Measurements from ENCODE around the gene PANK4. TPM values are rescaled to one million over a fixed set of nuclear protein-coding genes. Genes with fewer than 3 reads are reported as not detected.

Gene PANK4
- total and polyA plus RNA-seq, 12 donors = 26.1 to 56.4 (median 34.5) TPM

DNA sequence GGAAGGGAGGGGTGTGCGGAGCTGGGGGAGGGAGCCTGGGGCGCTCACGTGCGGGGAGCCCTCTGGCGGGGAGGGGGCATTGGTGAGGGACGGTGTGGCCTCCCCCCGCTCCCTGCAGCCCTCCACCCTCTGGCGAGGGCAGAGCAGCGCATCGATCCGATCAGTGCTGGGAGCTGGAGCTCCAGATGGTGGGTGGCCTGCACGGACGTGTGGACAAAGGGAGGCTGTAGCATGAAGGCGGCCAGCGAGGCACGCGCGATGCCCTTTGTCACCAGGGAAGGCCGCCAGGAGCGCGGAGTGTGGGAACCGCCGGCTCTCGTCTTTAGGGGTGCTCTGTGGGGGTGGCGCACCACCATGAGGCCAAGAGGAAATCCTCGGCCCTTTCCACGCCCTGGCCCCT, 9.1 kb upstream of the PANK4 start:
- Histone ChIP-seq H3K4me1 (peaks cover 5 to 33% (median 14%) of the 10 kb centered on the region in 9 donors), H3K9me3 (no peaks in the 10 kb centered on the region), H3K27ac (no peak overlapping the region), H3K27me3 (peaks cover under 1 to 87% (median 34%) of the 10 kb centered on the region in 7 donors), H3K36me3 (no peaks in the 10 kb centered on the region), H3K4me3 (no peak overlapping the region)
- intact Hi-C loops (cut with DNase I) = no loop called here
- DNase-seq (no peak), ATAC-seq (no peak)
- TF ChIP-seq, protein P1, sequence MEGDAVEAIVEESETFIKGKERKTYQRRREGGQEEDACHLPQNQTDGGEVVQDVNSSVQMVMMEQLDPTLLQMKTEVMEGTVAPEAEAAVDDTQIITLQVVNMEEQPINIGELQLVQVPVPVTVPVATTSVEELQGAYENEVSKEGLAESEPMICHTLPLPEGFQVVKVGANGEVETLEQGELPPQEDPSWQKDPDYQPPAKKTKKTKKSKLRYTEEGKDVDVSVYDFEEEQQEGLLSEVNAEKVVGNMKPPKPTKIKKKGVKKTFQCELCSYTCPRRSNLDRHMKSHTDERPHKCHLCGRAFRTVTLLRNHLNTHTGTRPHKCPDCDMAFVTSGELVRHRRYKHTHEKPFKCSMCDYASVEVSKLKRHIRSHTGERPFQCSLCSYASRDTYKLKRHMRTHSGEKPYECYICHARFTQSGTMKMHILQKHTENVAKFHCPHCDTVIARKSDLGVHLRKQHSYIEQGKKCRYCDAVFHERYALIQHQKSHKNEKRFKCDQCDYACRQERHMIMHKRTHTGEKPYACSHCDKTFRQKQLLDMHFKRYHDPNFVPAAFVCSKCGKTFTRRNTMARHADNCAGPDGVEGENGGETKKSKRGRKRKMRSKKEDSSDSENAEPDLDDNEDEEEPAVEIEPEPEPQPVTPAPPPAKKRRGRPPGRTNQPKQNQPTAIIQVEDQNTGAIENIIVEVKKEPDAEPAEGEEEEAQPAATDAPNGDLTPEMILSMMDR (IDR thresholded peaks at IDR 0.05) = no peak
- WGBS, 2 donors = 34 to 46% methylated on average over 24 to 27 of the region's 27 CpGs

DNA sequence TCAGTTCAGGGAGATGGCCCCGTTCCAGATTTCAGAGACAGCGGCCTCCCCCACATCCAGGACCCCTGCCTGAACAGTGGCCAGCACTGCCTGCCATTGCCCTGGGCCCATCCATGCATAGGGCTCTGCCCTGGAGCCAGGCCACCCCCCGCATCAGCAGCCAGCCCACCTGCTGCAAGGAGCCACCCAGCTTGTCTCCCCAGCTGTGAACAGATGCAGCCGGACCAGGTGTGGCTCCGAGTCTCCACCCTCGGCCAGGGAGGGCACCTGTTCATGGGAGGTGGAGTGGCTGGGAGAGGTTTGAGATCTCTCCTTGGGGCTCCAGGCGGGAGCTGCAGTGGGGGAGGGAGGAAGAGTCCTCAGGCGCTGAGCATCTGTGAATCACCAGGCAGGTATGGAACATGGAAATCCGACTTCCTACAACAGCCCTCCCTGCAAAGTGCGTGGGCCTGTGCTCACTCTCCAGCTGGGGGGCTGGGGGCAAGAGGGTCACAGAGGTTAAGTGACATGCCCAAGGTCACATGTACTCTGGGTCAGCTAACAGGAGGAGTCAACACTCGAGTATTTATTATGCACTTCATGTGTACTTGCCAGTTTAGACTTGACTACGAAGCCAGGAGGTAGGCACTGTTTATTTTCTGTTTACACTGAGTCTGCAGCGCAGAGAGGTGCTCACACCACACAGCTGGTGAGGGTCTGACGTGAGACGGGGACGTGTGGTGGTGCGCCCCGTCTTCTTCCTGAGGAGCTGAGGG, 8.5 kb upstream of the PANK4 start:
- no peak overlapping the region for H3K4me3 ChIP-seq
- DNase-seq (no peak), ATAC-seq (no peak)
- no peaks in the 10 kb centered on the region for H3K9me3 ChIP-seq
- H3K36me3 ChIP-seq = no peaks in the 10 kb centered on the region
- peaks cover 0 to 87% (median 29%) of the 10 kb centered on the region in 7 donors for H3K27me3 ChIP-seq
- intact Hi-C loops (cut with DNase I) = no loop called here
- peaks cover 8 to 36% (median 16%) of the 10 kb centered on the region in 9 donors for H3K4me1 ChIP-seq
- TF ChIP-seq, protein P1 (IDR thresholded peaks at IDR 0.05) = no peak
- H3K27ac ChIP-seq = no peak overlapping the region
- WGBS, 2 donors = 30 to 51% methylated on average over 18 of the region's 18 CpGs

DNA sequence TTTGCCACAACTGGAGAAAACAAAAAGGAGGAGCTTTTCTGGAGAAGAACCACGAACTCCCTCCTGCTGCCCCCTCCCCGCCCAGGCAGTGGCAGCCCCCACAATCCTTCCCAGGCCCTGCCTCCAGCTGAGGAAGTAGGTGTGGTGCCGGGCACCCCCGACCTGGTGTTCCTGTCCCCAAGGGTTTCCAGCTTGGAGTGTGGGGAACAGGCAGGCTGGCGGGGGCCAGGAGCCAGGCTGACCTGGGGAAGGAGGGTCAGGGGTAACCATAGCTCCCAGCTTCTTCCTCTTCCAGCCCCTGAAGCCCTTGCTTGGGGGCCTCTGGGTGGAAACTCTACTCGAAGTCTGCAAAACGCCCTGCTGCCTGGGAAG, 7.9 kb upstream of the PANK4 start:
- no peak overlapping the region for H3K27ac ChIP-seq
- no peaks in the 10 kb centered on the region for H3K36me3 ChIP-seq
- no peaks in the 10 kb centered on the region for H3K9me3 ChIP-seq
- TF ChIP-seq, protein P1 (IDR thresholded peaks at IDR 0.05) = no peak
- H3K4me3 ChIP-seq = no peak overlapping the region
- 50 to 51% methylated on average over 7 of the region's 7 CpGs for WGBS, 2 donors
- peaks cover 0 to 86% (median 28%) of the 10 kb centered on the region in 7 donors for H3K27me3 ChIP-seq
- peaks cover 8 to 38% (median 18%) of the 10 kb centered on the region in 9 donors for H3K4me1 ChIP-seq
- no peak for ATAC-seq
- DNase-seq = no peak
- intact Hi-C loops (cut with DNase I) = no loop called here

DNA sequence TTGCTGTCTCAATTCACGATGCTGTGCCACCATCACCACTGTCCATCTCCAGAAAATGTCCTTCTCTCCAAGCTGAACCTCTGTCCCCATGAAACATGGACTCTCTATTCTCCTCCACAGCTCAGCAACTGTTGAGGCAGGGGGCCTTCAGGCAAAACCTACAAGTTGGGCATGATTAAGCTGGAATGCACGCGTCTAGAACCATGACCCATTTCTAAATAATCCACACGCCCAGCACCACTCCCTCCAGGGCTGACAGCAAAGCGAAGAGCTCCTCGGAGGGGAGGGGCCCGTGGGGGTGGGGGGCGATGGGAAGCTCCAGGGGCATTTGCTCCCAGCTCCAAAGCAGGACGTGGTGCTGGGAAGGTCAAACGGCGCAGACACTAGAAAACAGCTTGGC, 7.0 kb upstream of the PANK4 start:
- Histone ChIP-seq H3K27ac (no peak overlapping the region), H3K27me3 (peaks cover 0 to 87% (median 24%) of the 10 kb centered on the region in 7 donors), H3K4me1 (peaks cover 10 to 46% (median 25%) of the 10 kb centered on the region in 9 donors), H3K4me3 (no peak overlapping the region), H3K36me3 (no peaks in the 10 kb centered on the region), H3K9me3 (no peaks in the 10 kb centered on the region)
- TF ChIP-seq, protein P1 (IDR thresholded peaks at IDR 0.05) = no peak
- WGBS, 2 donors = 82 to 90% methylated on average over 11 of the region's 11 CpGs
- no peak for DNase-seq
- intact Hi-C loops (cut with DNase I) = no loop called here
- ATAC-seq = no peak

Data from heart right ventricle (tissue), 16 donors.